ENCODE results near the gene HLA-DPB1. TPM values are rescaled to one million over a fixed set of nuclear protein-coding genes. Genes with fewer than 3 reads are reported as not detected.

HLA-DPB1 gene
- total and polyA plus RNA-seq, 9 of the 15 experiments (the other 6 are each of a cell fraction or from before 2014, with no cell fraction given): 0.07 to 1.2 (median 0.51) TPM

- TF ChIP-seq HOMEZ (CRISPR knock-in tag; IDR thresholded peaks at IDR 0.05) (no peak), PHF20 (IDR thresholded peaks at IDR 0.05; ENCODE audit: partially characterized antibody) (no peak), ZNF174 (CRISPR knock-in tag; IDR thresholded peaks at IDR 0.05) (no peak), MCM7 (IDR thresholded peaks at IDR 0.05) (no peak), ZNF764 (CRISPR knock-in tag; IDR thresholded peaks at IDR 0.05; ENCODE audit: low read depth) (no peak), LCOR (CRISPR knock-in tag; IDR thresholded peaks at IDR 0.05) (no peak), DLX4 (CRISPR knock-in tag; IDR thresholded peaks at IDR 0.05) (no peak), SREBF1 (IDR thresholded peaks at IDR 0.05; ENCODE audit: borderline replicate concordance, low read depth, low read length) (no peak), ARID3B (CRISPR knock-in tag; IDR thresholded peaks at IDR 0.05; ENCODE audit: borderline replicate concordance) (no peak), TEAD4 (IDR thresholded peaks at IDR 0.05; ENCODE audit: low read length) (no peak), TEAD4 (CRISPR knock-in tag; IDR thresholded peaks at IDR 0.05; ENCODE audit: borderline replicate concordance) (no peak)
Observed at GRCh38 chr6:33107641-33108040, 31.9 kb downstream of the HLA-DPB1 start (continued).

Data from K562 (cell line).